ENCODE results near the gene PLEKHM3. TPM values are rescaled to one million over a fixed set of nuclear protein-coding genes. Genes with fewer than 3 reads are reported as not detected.
"Not testable (repeated sequence)": the region's sequence is repeated elsewhere in the genome, so short reads cannot be mapped to it uniquely, and the experiment has no call there.

The PLEKHM3 gene
- total RNA-seq, 1 donor from 2014 or later: 9.1 TPM

DNA sequence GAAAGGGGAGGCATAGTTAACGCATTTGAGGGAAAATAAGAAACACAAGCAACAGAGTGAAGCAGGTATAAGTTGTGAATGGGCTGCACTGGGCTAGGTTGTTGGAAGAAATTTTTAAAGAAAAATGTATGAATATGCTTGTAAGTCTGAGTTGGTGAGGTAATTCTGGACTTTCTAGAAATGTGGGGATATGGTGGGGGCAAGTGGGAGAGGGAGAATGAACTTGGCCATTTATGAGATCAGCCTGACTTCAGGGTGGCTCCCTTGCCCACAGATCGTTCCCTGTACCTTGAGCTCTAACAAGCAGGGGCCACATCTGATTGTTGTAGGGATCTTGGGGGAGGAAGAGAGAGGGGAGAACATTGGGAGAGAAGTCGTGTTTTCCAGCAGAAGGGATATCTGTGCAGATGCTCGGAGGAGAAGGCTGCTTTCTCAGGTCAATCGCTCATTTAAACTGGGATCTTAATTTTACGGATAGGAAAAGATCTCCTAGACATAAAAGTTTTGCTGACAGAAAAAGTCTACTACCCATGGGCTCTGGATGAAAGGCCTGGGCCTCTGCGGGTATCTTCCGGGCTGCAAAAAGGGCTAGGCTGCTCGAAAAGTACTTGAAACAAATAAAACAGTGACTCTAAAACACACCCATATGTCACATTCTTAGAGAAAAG is 213.1 kb downstream of the PLEKHM3 start:
- Mint-ChIP-seq H3K9me3 (ENCODE audit: low read depth) (no peaks in the 10 kb centered on the region), H3K4me1 (ENCODE audit: low read depth) (peaks cover 3% of the 10 kb centered on the region), H3K27ac (ENCODE audit: unreplicated experiment) (no peak overlapping the region), H3K36me3 (ENCODE audit: low read depth) (no peaks in the 10 kb centered on the region), H3K27me3 (ENCODE audit: low read depth) (peaks cover 1% of the 10 kb centered on the region), H3K4me3 (ENCODE audit: unreplicated experiment) (no peak overlapping the region)
- TF ChIP-seq CTCF (IDR thresholded peaks at IDR 0.05): no peak
- no peak for DNase-seq (ENCODE audit: low spot score)

DNA sequence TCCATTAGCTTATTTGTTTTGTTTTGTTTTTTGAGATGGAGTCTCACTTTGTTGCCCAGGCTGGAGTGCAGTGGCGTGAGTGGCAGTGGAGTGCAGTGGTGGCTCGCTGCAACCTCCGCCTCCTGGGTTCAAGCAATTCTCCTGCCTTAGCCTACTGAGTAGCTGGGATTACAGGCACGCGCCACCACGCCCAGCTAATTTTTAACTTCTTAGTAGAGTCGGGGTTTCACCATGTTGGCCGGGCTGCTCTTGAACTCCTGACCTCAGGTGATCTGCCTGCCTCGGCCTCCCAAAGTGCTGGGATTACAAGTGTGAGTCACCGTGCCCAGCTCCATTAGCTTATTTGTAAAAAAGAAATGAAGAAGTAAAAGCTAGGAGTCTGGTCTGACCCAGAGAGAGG is 213.7 kb downstream of the PLEKHM3 start:
- H3K27ac Mint-ChIP-seq (ENCODE audit: unreplicated experiment); H3K4me1 Mint-ChIP-seq (ENCODE audit: low read depth); H3K27me3 Mint-ChIP-seq (ENCODE audit: low read depth); DNase-seq (ENCODE audit: low spot score); H3K36me3 Mint-ChIP-seq (ENCODE audit: low read depth); H3K9me3 Mint-ChIP-seq (ENCODE audit: low read depth); H3K4me3 Mint-ChIP-seq (ENCODE audit: unreplicated experiment): not testable (repeated sequence)

DNA sequence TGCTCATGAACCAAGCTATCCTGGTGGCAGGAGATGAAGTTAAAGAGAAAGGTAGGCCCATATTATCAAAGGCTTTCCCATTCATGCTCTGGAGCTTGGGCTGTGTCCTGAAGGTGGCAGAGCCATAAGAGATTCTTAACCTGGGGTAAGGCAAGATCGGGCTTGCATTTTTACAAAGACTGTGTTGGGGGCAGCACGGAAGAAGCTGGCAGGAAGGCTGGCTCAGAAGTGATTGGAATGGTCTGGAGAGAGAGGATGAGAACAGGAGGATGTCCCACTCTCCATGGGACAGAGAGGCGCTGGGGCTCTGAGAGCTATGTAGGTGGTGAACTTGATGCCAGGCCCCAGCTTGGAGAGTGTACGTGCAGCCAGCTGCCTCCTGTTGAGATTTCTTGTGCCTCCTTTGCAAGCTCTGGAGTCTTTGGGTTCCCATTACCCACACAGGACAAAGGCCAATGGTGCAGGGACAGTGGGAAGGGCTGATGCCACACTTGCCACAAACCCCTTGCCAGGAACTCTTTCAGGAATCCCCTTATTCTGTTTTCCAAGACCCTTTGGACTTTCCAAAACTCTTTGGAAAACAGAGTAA is 215.0 kb downstream of the PLEKHM3 start:
- DNase-seq (ENCODE audit: low spot score): no peak
- Mint-ChIP-seq H3K4me1 (ENCODE audit: low read depth) (peaks cover 3% of the 10 kb centered on the region), H3K27me3 (ENCODE audit: low read depth) (peaks cover 1% of the 10 kb centered on the region), H3K36me3 (ENCODE audit: low read depth) (no peaks in the 10 kb centered on the region), H3K4me3 (ENCODE audit: unreplicated experiment) (no peak overlapping the region), H3K9me3 (ENCODE audit: low read depth) (no peaks in the 10 kb centered on the region), H3K27ac (ENCODE audit: unreplicated experiment) (no peak overlapping the region)
- TF ChIP-seq CTCF (IDR thresholded peaks at IDR 0.05): no peak

DNA sequence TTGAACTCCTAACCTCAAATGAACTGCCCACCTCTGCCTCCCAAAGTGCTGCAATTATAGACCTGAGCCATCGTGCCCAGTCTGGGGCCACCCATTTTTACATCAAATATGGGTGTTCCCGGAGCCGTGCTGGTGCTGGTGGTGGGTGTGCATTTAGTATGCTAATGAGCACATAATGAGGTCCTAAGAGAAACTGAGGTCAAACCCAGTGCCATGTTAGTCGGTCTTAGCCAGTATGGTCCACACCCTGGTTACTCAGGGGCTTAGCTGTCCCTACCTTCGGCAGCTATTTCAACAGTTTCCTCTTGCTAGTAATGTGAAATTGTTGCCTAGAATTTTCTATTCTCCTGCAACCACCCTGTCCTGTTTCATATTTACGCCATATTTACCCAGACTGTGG is 217.2 kb downstream of the PLEKHM3 start:
- no peak overlapping the region for H3K4me3 Mint-ChIP-seq (ENCODE audit: unreplicated experiment)
- H3K4me1 Mint-ChIP-seq (ENCODE audit: low read depth): peaks cover 3% of the 10 kb centered on the region

DNA sequence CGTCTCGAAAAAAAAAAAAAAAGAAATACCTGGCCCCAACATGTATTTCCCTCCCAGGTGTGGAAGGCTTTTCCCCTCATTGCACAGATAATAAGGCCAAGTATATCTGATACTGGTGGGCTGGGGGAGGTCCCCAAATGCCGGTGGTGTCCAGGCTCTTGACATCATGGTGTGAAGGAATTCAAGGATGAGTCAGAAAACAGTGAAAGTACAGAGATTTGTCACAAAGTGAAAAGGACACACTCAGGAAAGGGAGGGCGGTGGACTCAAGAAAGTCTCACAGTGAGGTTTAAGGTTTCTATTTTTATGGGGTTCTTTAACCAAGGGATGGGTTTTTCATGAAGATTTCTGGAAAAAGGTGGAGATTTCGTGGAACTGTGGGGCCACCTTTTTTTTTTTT is 217.8 kb downstream of the PLEKHM3 start:
- H3K4me3 Mint-ChIP-seq (ENCODE audit: unreplicated experiment): no peak overlapping the region
- no peaks in the 10 kb centered on the region for H3K9me3 Mint-ChIP-seq (ENCODE audit: low read depth)
- no peak for DNase-seq (ENCODE audit: low spot score)
- H3K36me3 Mint-ChIP-seq (ENCODE audit: low read depth): no peaks in the 10 kb centered on the region
- no peak for TF ChIP-seq CTCF (IDR thresholded peaks at IDR 0.05)
- H3K27ac Mint-ChIP-seq (ENCODE audit: unreplicated experiment): no peak overlapping the region
- H3K27me3 Mint-ChIP-seq (ENCODE audit: low read depth): peaks cover 1% of the 10 kb centered on the region
- peaks cover 3% of the 10 kb centered on the region for H3K4me1 Mint-ChIP-seq (ENCODE audit: low read depth)

More for the DNA sequence above, 217.2 kb downstream of the PLEKHM3 start:
- no peak for DNase-seq (ENCODE audit: low spot score)
- Mint-ChIP-seq H3K27me3 (ENCODE audit: low read depth) (peaks cover 1% of the 10 kb centered on the region), H3K27ac (ENCODE audit: unreplicated experiment) (no peak overlapping the region), H3K9me3 (ENCODE audit: low read depth) (no peaks in the 10 kb centered on the region), H3K36me3 (ENCODE audit: low read depth) (no peaks in the 10 kb centered on the region)
- TF ChIP-seq CTCF (IDR thresholded peaks at IDR 0.05): no peak

Measured in chondrocyte (in vitro differentiated cells).